Measurements from ENCODE around the gene ETNPPL. TPM values are rescaled to one million over a fixed set of nuclear protein-coding genes. Genes with fewer than 3 reads are reported as not detected.
"Not testable (repeated sequence)": the region's sequence is repeated elsewhere in the genome, so short reads cannot be mapped to it uniquely, and the experiment has no call there.

The ETNPPL gene
- polyA plus RNA-seq, 1 experiment = not detected

- CTCF ChIA-PET = no interaction called here
- Histone ChIP-seq H3K27me3 (ENCODE audit: control insufficient read depth, insufficient read depth, low read length) (no peaks in the 10 kb centered on the region), H3K27ac (ENCODE audit: low read depth, low read length) (no peak overlapping the region), H3K4me3 (ENCODE audit: low read depth, low read length) (no peak overlapping the region), H3K9me3 (ENCODE audit: control insufficient read depth, insufficient read depth, low read length) (no peaks in the 10 kb centered on the region)
- POLR2A ChIA-PET = no interaction called here
- no peak for DNase-seq (ENCODE audit: low read depth, low spot score)
- TF ChIP-seq CTCF (IDR thresholded peaks at IDR 0.05; ENCODE audit: low read depth, low read length) = no peak
Observed at GRCh38 chr4:108717386-108717785, 45.5 kb downstream of the ETNPPL start.

- no peak overlapping the region for H3K27ac ChIP-seq (ENCODE audit: low read depth, low read length)
- H3K27me3 ChIP-seq (ENCODE audit: control insufficient read depth, insufficient read depth, low read length) = no peaks in the 10 kb centered on the region
- POLR2A ChIA-PET = no interaction called here
- no peak for TF ChIP-seq CTCF (IDR thresholded peaks at IDR 0.05; ENCODE audit: low read depth, low read length)
- DNase-seq (ENCODE audit: low read depth, low spot score) = no peak
- H3K9me3 ChIP-seq (ENCODE audit: control insufficient read depth, insufficient read depth, low read length) = no peaks in the 10 kb centered on the region
- CTCF ChIA-PET = no interaction called here
- no peak overlapping the region for H3K4me3 ChIP-seq (ENCODE audit: low read depth, low read length)
Observed at GRCh38 chr4:108716340-108716739, 46.5 kb downstream of the ETNPPL start.

- Histone ChIP-seq H3K27me3 (ENCODE audit: control insufficient read depth, insufficient read depth, low read length) (no peaks in the 10 kb centered on the region), H3K4me3 (ENCODE audit: low read depth, low read length) (no peak overlapping the region), H3K9me3 (ENCODE audit: control insufficient read depth, insufficient read depth, low read length) (no peaks in the 10 kb centered on the region), H3K27ac (ENCODE audit: low read depth, low read length) (no peak overlapping the region)
- ChIA-PET CTCF (no interaction called here), POLR2A (no interaction called here)
- DNase-seq (ENCODE audit: low read depth, low spot score) = no peak
- TF ChIP-seq CTCF (IDR thresholded peaks at IDR 0.05; ENCODE audit: low read depth, low read length) = no peak
Observed at GRCh38 chr4:108714880-108715279, 48.0 kb downstream of the ETNPPL start.

GRCh38 chr4:108710578-108710977 is 52.3 kb downstream of the ETNPPL start:
- DNase-seq (ENCODE audit: low read depth, low spot score); H3K27me3 ChIP-seq (ENCODE audit: control insufficient read depth, insufficient read depth, low read length); H3K27ac ChIP-seq (ENCODE audit: low read depth, low read length); H3K9me3 ChIP-seq (ENCODE audit: control insufficient read depth, insufficient read depth, low read length); CTCF ChIA-PET; POLR2A ChIA-PET; H3K4me3 ChIP-seq (ENCODE audit: low read depth, low read length): not testable (repeated sequence)

GRCh38 chr4:108709722-108710121 is 53.1 kb downstream of the ETNPPL start:
- no peak for TF ChIP-seq CTCF (IDR thresholded peaks at IDR 0.05; ENCODE audit: low read depth, low read length)
- Histone ChIP-seq H3K4me3 (ENCODE audit: low read depth, low read length) (no peak overlapping the region), H3K27me3 (ENCODE audit: control insufficient read depth, insufficient read depth, low read length) (no peaks in the 10 kb centered on the region), H3K9me3 (ENCODE audit: control insufficient read depth, insufficient read depth, low read length) (no peaks in the 10 kb centered on the region), H3K27ac (ENCODE audit: low read depth, low read length) (no peak overlapping the region)
- no peak for DNase-seq (ENCODE audit: low read depth, low spot score)
- ChIA-PET CTCF (no interaction called here), POLR2A (no interaction called here)

GRCh38 chr4:108709234-108709633 is 53.6 kb downstream of the ETNPPL start:
- CTCF ChIA-PET = no interaction called here
- no peak overlapping the region for H3K4me3 ChIP-seq (ENCODE audit: low read depth, low read length)
- no peak for TF ChIP-seq CTCF (IDR thresholded peaks at IDR 0.05; ENCODE audit: low read depth, low read length)

More at GRCh38 chr4:108709234-108709633, 53.6 kb downstream of the ETNPPL start:
- Histone ChIP-seq H3K27ac (ENCODE audit: low read depth, low read length) (no peak overlapping the region), H3K9me3 (ENCODE audit: control insufficient read depth, insufficient read depth, low read length) (no peaks in the 10 kb centered on the region), H3K27me3 (ENCODE audit: control insufficient read depth, insufficient read depth, low read length) (no peaks in the 10 kb centered on the region)
- no peak for DNase-seq (ENCODE audit: low read depth, low spot score)
- POLR2A ChIA-PET = no interaction called here
